ENCODE measurements around the gene NKTR.

Gene NKTR

DNA sequence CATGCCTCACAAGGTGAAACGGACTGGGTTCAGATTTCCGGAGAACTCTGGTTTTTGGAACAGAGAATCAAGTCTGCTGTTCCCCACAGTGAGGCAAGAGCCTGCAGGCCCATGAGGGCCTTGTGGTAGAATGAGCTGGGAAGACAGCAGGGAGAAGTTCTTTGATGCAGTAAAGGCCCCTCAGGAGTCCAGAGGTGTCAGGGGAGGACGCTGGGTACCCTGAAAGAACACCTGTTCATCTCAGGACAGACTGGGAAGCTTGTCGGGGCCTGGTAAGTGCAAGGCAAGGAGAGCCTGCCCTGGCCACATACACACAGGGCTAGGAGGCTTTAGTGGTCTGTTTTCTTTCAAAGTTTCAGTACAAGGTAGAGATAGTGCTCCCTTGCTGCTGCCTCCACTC is 49.3 kb downstream of the NKTR start:
- DNase-seq (ENCODE audit: low read depth), result no peak

- no peak for DNase-seq (ENCODE audit: low read depth)
Observed at GRCh38 chr3:42651248-42652091, 51.0 kb downstream of the NKTR start.

GRCh38 chr3:42652251-42652610 is 51.7 kb downstream of the NKTR start:
- DNase-seq (ENCODE audit: low read depth), result no peak

DNA sequence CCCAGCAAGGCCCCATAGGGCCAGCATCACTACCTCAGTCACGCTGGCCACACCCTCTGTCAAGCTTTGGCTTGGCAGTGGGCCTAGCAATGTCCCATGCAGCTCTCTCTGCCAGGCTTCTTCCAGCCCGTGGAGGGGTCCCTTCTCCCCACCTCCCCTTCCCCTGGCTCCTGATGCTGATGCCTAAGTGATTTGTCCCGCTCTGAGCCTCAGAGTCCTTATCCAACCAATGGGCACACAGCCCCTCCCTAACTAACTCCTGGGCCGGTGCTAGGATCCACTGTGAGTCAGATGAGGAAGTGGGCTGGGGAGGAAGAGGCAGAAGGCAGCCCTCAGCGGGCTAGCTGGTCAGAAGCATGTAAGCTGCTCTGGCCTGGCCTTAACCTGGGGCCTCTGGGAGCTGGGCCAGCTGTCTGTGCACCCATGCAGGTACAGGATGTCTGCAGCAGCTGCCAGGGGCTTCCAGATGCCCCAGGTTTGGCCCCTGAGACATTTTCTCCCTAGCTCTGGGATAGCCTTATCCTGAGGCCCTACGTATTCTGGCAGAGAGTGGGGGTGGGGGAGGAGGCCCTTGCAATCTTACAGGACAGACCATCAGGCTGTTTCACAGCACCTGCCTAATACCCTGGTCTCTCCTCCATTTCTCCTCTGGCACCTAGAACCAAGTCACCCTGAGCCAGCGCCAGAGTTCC is 52.3 kb downstream of the NKTR start:
- DNase-seq (ENCODE audit: low read depth), result no peak

DNA sequence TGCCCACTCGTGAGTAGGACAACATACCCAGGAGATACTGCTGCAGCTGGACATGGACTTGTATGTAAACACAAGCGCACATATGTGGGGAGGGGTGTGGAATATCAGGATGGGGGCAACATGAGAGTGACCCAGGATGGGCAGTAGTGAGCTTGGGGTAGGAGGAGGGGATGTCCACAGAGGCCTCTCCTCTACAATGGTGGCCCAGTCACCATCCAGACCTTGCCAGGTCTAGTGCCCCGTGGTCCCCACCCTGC is 52.7 kb downstream of the NKTR start:
- DNase-seq (ENCODE audit: low read depth), result no peak

GRCh38 chr3:42653560-42654330 is 53.3 kb downstream of the NKTR start, which contains the start of gene ZBTB47:
Gene ZBTB47 (plus strand): TSS chr3:42653697. CDS start chr3:42658356, 4,659 bp downstream.
- DNase-seq (ENCODE audit: low read depth), result no peak

GRCh38 chr3:42654331-42655201 is 54.1 kb downstream of the NKTR start:
- DNase-seq (ENCODE audit: low read depth), result no peak

DNA sequence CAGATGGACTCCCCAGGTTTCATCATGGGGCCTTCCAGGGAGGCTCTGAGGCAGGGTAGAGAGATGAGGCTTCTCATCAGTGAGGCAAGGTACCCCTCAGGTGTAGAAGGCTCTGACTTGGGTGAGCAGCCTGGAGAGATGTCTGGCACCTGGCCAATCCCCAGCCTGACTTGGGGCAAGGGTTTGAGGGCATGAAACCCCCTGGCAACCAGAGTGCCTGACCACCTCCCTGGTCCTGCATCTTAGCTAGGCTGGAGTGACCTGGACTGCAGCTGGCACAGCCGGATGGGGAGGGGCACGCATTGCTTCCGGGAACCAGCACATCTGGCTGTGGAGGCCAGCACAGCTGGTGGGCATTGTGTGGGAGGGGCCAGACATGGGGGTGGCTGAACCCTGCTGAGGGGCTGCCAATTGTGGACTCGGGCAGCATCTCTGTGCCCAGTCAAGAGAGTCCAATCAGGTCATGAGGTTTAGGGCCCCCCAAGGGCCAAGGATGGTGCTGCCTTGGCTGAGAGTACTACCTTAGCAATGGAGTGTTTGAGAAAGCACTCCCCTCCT is 54.9 kb downstream of the NKTR start:
- no peak for DNase-seq (ENCODE audit: low read depth)

DNA sequence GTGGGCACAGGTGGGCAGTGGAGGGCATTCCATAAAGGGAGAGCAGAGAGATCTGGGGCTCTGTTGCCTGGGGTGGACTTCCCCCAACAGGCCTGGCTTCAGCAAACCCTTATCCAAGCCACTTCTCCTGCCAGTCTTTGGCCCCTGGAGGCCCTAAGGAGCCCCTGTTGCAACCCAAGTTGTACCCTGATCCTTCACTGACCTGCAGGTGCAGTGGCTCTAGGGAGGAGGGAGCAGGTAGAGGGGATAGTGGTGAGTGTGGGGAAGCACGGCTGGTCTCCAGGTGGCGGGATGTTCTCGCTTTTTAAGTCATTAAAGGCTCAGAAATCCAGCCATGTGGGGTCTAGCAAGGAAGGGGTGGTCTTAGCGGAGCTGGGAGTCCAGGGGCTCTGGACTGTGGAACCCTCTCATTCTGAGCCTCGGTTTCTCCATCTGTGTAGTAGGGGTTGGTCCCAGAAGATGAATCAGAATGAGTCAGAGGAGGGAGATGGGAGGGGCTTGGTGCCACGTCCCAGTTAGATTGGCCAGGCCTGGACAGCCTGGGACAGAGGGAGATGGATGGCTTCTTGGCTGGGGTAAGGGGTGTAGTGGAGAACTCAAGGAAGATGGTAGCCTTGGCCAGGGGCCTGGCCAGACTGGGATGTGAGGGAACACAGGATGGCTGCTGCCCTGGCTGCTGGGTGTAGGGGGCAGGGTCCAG is 55.6 kb downstream of the NKTR start:
- DNase-seq (ENCODE audit: low read depth), result no peak

DNA sequence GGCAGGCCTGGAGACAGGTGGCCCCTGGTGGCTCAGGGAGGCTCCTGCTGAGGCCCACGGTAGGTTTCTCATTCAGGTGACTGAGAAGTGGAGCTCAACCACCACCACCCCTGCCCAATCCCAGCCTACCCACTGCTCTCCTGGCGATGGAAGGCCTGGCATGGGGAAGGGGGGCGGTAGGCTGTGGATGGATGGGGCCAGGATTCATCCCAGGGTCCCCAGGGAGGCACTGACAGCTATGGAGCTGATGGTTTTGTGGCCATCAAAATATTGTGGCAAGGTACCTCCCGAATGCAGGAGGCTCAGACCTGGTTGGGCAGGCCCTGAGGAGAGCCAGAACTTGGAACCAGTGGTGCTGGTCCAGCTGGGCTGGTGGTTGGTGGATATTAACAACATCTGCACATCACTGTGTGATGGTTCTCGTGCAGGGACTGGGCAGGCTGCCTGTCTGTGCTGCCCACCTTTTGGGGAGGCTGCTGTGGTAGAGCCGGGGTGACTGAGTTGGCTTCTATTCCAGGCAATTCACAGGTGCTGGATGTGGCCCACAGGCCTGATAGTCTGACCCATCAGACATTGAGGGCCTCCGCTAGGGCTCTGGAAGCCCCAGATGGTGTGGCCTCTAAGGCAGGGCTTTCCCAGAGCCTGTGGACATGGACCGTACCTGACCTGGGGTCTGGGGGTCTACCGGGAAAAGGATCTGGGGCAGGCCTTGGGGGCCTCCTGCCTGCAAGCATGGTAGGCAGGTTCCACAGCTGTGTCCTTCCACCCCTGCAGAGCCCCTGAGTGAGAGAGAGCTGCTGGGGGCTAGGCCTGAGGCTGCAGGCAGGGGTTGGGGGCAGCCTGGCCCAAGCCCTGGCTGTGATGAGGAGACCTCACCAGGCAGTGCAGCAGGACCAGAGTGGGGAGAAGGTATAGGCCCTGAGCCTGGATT is 56.5 kb downstream of the NKTR start:
- DNase-seq (ENCODE audit: low read depth), result no peak

DNA sequence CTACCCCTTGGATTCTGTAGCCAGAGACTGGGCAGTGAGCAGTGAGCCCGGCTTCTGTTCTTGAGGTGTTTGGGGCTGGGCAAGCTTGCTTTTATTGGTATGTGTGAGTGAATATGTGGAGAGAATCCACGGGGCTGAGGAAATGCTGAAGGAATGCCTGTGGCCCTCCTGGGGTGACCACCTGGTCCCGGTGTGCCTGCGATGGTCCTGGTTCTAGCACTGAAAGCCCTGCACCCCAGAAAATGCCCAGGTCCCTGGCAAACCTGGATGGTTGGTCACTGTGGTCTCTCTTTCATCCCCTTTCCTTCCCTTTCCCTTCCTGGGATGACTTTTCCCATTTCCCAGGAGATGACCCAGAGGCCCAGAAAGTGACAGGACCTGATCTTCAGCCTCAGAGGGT is 57.2 kb downstream of the NKTR start:
- no peak for DNase-seq (ENCODE audit: low read depth)

- no peak for DNase-seq (ENCODE audit: low read depth)
Observed at GRCh38 chr3:42658091-42658770, 57.7 kb downstream of the NKTR start.

- DNase-seq (ENCODE audit: low read depth), result no peak
Observed at GRCh38 chr3:42658771-42659390, 58.4 kb downstream of the NKTR start.

GRCh38 chr3:42659451-42660130 is 59.1 kb downstream of the NKTR start:
- DNase-seq (ENCODE audit: low read depth), result no peak

- DNase-seq (ENCODE audit: low read depth), result no peak
Observed at GRCh38 chr3:42660131-42660715, 59.7 kb downstream of the NKTR start.

GRCh38 chr3:42660898-42661297 is 60.4 kb downstream of the NKTR start:
- no peak for DNase-seq (ENCODE audit: low read depth)

- no peak for DNase-seq (ENCODE audit: low read depth)
Observed at GRCh38 chr3:42661593-42662022, 61.1 kb downstream of the NKTR start.
